ENCODE measurements around the gene UTP11. TPM values are rescaled to one million over a fixed set of nuclear protein-coding genes. Genes with fewer than 3 reads are reported as not detected.

The UTP11 gene
- total RNA-seq, 1 donor from 2014 or later: 49.2 TPM

GRCh38 chr1:38074302-38074677, 61.8 kb downstream of the UTP11 start:
- no peak for TF ChIP-seq CTCF (conservative IDR thresholded peaks at IDR 0.05; ENCODE audit: low read depth, low read length)
- DNase-seq (ENCODE audit: low read depth): no peak
- H3K4me3 ChIP-seq (ENCODE audit: low read depth, low read length): no peak overlapping the region

Other genes with a start within 250 kb of the UTP11 start
- gene EPHA10, start 247.6 kb upstream of the UTP11 start, total RNA-seq: under 0.01 and 0.17 TPM in 2 replicates
- 0.46 and 0.72 TPM in 2 replicates for gene MANEAL, start 218.9 kb upstream of the UTP11 start, total RNA-seq
- gene C1orf122, start 204.9 kb upstream of the UTP11 start, total RNA-seq: 95.2 and 194 TPM in 2 replicates
- 31.4 and 61.1 TPM in 2 replicates for gene YRDC, start 204.5 kb upstream of the UTP11 start, total RNA-seq
- gene MTF1, start 153.1 kb upstream of the UTP11 start, total RNA-seq: 0.86 and 2.0 TPM in 2 replicates
- gene INPP5B, start 65.7 kb upstream of the UTP11 start, total RNA-seq: 11.4 and 18.7 TPM in 2 replicates
- 77.0 and 86.9 TPM in 2 replicates for gene SF3A3, start 22.7 kb upstream of the UTP11 start, total RNA-seq
- gene FHL3, start 7.2 kb upstream of the UTP11 start, total RNA-seq: 14.2 and 24.5 TPM in 2 replicates
- not detected in 2 replicates for gene POU3F1, start 34.1 kb downstream of the UTP11 start, total RNA-seq